HAP-1 (cell line): ENCODE measurements around the gene PNPLA1.

Experiments used
- DNase-seq, 2 experiments: peaks; one replicate each; pipeline ENCODE4 v3.0.0-alpha.2; 2016 to 2020; ENCODE audit warnings: low spot score in 2 of 2
- H3K27me3 ChIP-seq: fragments of 250-450 bp; sonication (Bioruptor Pico); 2 replicates; pipeline ENCODE4 v1.5.1; 2020; ENCODE audit warnings: low read depth, mild to moderate bottlenecking, moderate library complexity
- H3K36me3 ChIP-seq: fragments of 250-450 bp; sonication (Bioruptor Pico); replicated peaks from 2 replicates; pipeline ENCODE4 v1.5.1; 2020; ENCODE audit warnings: mild to moderate bottlenecking
- H3K4me1 ChIP-seq: fragments of 250-450 bp; sonication (Bioruptor Pico); 2 replicates; pipeline ENCODE4 v1.5.1; 2020; ENCODE audit warnings: mild to moderate bottlenecking
- H3K4me3 ChIP-seq: fragments of 250-450 bp; sonication (Bioruptor Pico); 2 replicates; pipeline ENCODE4 v1.5.1; 2020; ENCODE audit warnings: mild to moderate bottlenecking, moderate library complexity
- H3K9me3 ChIP-seq: fragments of 250-450 bp; sonication (Bioruptor Pico); 2 replicates; pipeline ENCODE4 v1.5.1; 2020; ENCODE audit warnings: mild to moderate bottlenecking, moderate library complexity
- in situ Hi-C: fragments of 300-500 bp; cut with MboI; formaldehyde crosslinking; loops from 3 replicates; pipeline ENCODE4 v1.14.3; 2020; ENCODE audit warnings: low sequenced_read_pairs, inconsistent platforms, mixed read lengths

PNPLA1 gene

DNA sequence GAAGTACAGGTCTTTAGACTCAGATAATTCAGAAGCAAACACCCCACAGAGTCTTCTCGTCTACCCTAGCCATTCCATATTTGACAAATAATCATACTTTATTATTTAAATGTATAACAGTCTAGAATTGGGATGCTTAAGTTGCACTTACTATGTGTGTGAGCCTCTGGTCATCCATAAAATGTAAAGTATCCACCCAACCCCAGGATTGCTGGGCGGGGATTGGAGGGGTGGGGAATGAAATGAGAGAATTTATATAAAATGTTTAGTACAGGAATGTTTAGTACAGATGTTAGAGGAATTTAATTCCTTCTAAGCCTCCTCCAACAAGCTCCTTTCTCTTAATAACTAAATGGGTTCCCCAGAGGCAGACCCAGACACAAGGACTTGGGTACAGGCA, 50.0 kb downstream of the PNPLA1 start:
- DNase-seq = no peak
- no peak overlapping the region for H3K4me3 ChIP-seq
- H3K4me1 ChIP-seq = no peaks in the 10 kb centered on the region; the same call in 1 of the 2 replicates
- in situ Hi-C loops = no loop called here
- H3K27me3 ChIP-seq = no peaks in the 10 kb centered on the region
- H3K36me3 ChIP-seq = no peaks in the 10 kb centered on the region
- no peaks in the 10 kb centered on the region for H3K9me3 ChIP-seq

DNA sequence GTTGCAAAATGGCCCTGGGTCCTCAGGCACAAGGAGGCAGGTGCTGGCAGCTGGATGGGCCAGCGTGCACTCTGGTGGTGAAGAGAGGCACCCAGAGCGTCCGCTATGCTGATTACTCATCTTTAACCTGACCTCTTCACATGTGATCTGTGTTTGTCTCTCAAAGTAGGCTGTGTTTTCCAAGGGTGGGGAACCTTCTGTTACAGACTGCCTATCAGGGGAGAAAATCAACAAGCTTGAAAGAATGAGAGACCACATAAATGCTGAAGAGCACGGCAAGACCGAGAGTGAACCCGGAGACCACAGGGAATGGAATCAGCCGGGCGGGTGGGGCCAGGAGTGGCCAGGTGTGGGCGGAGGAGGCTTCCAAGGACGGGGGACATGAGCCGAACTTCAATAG, 50.6 kb downstream of the PNPLA1 start:
- Histone ChIP-seq H3K27me3 (no peaks in the 10 kb centered on the region), H3K36me3 (no peaks in the 10 kb centered on the region), H3K4me1 (no peaks in the 10 kb centered on the region; the same call in 1 of the 2 replicates), H3K4me3 (no peak overlapping the region), H3K9me3 (no peaks in the 10 kb centered on the region)
- no peak for DNase-seq
- in situ Hi-C loops = no loop called here

DNA sequence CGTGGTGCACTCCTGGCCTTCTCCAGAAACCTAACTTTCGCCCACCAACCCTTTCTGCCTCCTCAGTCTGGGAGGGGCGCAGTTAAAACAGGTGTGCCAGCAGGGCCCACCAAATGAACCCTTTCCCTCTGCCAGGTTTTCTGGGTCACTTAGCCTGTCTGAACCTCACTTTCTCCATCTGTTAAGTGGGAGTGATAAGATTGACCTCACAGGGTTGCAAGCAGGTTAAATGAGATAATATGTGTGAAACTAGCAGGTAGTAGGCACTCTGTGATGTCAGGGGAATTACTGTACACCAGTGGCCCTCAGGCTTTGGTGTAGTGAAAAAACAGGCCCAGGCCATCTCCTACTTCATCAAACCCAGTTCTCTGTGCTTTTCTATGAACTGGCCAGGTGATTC, 52.7 kb downstream of the PNPLA1 start:
- H3K9me3 ChIP-seq = no peaks in the 10 kb centered on the region
- DNase-seq = no peak
- peaks cover 8% of the 10 kb centered on the region for H3K4me1 ChIP-seq
- in situ Hi-C loops = no loop called here
- no peaks in the 10 kb centered on the region for H3K27me3 ChIP-seq
- no peaks in the 10 kb centered on the region for H3K36me3 ChIP-seq
- H3K4me3 ChIP-seq = no peak overlapping the region

DNA sequence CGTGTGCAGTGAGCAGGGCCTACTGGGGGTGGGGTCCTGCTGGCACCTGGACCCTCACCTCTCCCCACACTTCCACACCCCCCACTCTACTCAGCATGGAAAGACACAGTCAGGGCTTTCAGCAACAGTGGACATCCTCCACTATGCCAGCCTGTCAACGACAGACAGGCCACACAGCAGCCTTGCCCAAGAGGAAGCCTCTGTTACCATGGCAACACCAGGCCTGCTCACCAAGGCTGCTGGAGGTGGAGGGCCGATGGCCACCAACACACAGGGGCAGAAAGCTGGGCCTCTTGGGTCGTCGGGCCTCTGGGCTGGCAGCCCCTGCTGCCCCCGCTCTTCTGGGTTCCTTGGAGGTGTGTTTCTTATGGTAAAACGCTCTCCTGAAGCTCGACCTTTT, 53.2 kb downstream of the PNPLA1 start:
- no peaks in the 10 kb centered on the region for H3K27me3 ChIP-seq
- no peaks in the 10 kb centered on the region for H3K36me3 ChIP-seq
- H3K9me3 ChIP-seq = no peaks in the 10 kb centered on the region
- DNase-seq = peak in 1 of 2 experiments; percentile 28
- peaks cover 8% of the 10 kb centered on the region for H3K4me1 ChIP-seq
- in situ Hi-C loops = no loop called here
- H3K4me3 ChIP-seq = no peak overlapping the region

DNA sequence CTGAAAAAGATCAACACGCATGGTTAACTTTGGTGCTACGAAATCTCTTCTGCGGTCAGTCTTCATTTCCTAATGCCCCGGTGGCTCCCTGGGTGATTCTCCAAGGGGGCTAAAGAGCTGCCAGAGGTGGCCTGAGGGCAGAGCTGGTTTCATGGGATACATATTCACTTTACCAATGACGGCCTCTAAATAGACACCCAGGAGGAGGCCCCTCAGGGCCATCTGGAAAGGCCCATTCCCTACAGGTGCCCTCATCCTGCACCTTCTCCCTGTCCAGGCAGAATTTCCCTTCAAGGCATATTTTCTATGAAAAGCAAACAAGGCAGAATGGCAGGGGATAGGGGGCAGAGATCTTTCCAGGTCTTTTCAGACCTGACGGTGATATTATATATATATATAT, 54.3 kb downstream of the PNPLA1 start:
- in situ Hi-C loops = no loop called here
- Histone ChIP-seq H3K4me1 (peaks cover 8% of the 10 kb centered on the region), H3K36me3 (no peaks in the 10 kb centered on the region), H3K4me3 (no peak overlapping the region), H3K9me3 (no peaks in the 10 kb centered on the region), H3K27me3 (no peaks in the 10 kb centered on the region)
- no peak for DNase-seq

DNA sequence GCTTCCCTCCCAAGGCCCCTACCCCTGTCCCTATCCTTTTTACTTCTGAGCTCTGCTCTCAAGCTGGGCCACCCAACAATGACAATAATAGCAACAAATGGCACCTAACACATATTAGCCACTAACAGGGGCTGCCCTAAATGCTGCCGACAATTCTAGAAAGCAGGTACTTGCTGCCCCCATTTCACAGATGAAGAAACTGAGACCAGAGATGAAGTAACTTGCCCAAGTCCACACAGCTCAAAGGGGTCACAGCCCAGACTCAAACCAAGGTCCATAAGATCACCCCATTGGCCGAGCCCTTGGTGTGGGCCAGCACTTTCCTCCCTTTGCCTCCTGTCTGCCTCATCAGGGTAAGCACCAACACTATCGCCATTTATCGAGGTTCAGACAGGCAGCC, 54.9 kb downstream of the PNPLA1 start:
- no peak overlapping the region for H3K4me3 ChIP-seq
- in situ Hi-C loops = no loop called here
- DNase-seq = no peak
- H3K4me1 ChIP-seq = peaks cover 8% of the 10 kb centered on the region
- H3K9me3 ChIP-seq = no peaks in the 10 kb centered on the region
- no peaks in the 10 kb centered on the region for H3K36me3 ChIP-seq
- no peaks in the 10 kb centered on the region for H3K27me3 ChIP-seq

DNA sequence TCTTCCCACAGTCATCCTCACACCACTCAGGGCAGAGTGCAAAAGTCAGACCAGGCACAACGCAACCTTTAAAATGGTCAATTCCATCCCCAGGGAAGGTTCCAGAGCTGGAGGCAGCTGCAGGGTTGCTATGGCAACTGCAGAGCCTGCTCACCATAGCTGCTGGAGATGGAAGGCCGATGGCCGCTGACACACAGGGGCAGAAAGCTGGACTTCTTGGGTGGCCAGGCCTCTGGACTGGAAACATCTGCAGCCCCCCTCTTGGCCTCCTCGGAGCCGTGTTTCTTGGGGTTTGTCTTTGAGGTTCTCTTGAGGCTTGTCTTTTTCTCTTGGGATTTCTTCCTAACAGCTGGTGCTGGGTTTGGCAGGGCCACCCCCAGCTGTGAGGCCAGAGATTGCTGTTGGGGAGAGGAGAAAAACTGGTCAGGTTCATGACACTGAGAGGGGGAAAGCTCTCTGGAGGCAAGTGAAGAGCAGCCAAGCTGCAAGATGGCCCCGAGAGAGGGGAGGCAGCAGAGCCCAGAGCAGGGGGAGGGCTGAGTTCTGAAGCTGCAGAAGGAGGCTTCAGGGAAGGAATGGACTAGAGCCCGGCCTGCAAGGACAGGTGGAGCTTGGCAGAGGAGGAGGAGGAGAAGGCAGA, 56.6 kb downstream of the PNPLA1 start:
- in situ Hi-C loops = no loop called here
- DNase-seq = peak in 1 of 2 experiments; percentile 27
- no peak overlapping the region for H3K4me3 ChIP-seq

DNA sequence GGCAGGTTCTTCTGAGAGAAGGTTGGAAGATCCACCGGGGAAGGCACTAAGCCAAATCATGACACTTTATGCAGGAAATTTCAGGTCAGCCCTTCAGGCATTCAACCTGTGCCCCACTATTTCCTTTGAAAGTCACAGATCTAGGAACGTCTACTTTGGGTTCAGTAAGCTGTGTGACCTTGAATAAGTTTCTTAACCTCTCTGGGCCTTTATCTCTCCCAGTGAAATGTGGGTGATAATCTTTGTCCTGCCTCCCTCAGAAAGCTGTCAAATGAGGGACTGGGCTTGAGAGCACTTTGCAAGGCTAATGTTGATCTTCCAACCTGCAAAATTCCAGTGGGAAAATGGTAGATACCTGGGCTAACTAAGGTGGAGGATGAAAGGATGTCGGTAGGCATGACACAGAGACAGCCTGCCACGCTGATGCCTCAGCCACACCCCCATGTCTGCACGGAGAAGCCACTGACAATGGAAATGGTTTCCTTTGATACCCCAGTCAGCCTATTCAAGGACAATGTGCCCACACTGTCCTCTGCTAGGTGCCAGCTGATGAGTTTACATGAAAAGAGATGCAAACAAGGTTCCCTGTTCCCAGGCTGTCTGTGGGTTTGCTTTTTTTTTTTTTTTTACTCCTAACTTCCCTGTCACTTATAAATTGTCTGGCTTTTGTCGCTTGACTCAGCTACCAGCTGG, 57.5 kb downstream of the PNPLA1 start:
- DNase-seq = peak in 1 of 2 experiments; percentile 62
- H3K27me3 ChIP-seq = no peaks in the 10 kb centered on the region
- H3K4me3 ChIP-seq = no peak overlapping the region
- in situ Hi-C loops = no loop called here
- peaks cover 8% of the 10 kb centered on the region for H3K4me1 ChIP-seq
- no peaks in the 10 kb centered on the region for H3K36me3 ChIP-seq
- no peaks in the 10 kb centered on the region for H3K9me3 ChIP-seq

More for the DNA sequence above, 56.6 kb downstream of the PNPLA1 start:
- peaks cover 8% of the 10 kb centered on the region for H3K4me1 ChIP-seq
- H3K27me3 ChIP-seq = no peaks in the 10 kb centered on the region
- no peaks in the 10 kb centered on the region for H3K36me3 ChIP-seq
- H3K9me3 ChIP-seq = no peaks in the 10 kb centered on the region

DNA sequence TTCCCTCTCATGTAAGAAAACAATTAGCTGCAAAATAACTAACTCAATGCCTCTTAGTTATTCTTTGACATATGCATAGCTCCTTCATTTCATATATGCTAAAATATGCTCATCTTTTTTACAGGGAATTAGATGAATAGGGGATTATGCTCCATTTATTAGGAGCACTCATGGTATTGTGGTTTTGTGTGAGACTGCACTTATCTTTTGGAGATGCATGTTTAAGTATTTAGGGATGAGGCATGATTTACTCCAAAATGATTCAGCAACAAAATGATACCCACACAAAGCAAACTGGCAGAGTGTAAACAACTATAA, 58.0 kb downstream of the PNPLA1 start:
- H3K9me3 ChIP-seq = no peaks in the 10 kb centered on the region
- peaks cover 8% of the 10 kb centered on the region for H3K4me1 ChIP-seq
- no peaks in the 10 kb centered on the region for H3K36me3 ChIP-seq
- peak in 1 of 2 experiments; percentile 71 for DNase-seq
- H3K4me3 ChIP-seq = no peak overlapping the region
- in situ Hi-C loops = no loop called here
- H3K27me3 ChIP-seq = no peaks in the 10 kb centered on the region

DNA sequence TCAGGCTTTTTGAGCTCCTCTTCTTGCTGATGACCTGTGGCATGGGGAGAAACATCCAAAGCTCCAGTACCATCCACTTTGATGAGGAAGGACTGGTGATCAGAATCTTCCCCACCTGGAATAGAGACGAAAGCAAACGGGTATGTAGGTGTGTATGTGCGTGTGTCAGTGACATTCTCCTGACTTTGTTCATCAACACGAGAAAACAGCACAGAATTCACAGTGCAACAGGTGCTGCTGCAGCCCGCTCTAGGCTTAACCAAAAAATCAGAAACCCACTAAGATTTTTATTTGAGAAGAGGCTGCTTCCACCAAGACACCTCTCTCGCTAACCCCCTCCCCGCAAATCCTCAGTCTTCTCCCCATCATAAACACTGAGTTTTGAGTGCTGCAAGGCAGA, 58.7 kb downstream of the PNPLA1 start:
- Histone ChIP-seq H3K9me3 (no peaks in the 10 kb centered on the region), H3K4me1 (peaks cover 8% of the 10 kb centered on the region), H3K27me3 (no peaks in the 10 kb centered on the region), H3K4me3 (no peak overlapping the region), H3K36me3 (no peaks in the 10 kb centered on the region)
- in situ Hi-C loops = no loop called here
- no peak for DNase-seq

DNA sequence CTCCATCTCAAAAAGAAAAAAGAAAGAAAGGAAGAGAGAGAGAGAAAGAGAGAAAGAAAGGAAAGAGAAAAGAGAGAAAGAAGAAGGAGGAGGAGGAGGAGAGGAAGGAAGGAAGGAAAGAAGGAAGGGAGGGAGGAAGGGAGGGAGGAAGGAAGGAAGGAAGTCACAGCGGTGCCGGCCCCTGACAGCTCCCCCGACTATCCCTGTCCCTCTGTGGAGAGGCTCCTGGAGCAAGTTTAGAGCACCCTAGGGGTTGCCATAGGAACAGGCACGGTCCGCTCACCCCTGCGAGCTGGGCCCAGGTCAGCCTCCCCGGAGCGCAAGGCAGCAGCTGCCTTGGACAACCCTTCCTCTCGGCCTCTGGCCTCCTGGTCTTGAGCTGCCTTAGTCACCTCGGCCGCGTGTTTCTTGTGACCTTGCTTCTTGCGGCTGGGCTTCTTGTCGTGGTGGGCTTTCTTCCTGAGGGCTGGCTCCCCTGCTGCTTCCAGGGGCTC, 60.0 kb downstream of the PNPLA1 start:
- Histone ChIP-seq H3K9me3 (no peaks in the 10 kb centered on the region), H3K4me3 (no peak overlapping the region), H3K4me1 (peaks cover 8% of the 10 kb centered on the region), H3K27me3 (no peaks in the 10 kb centered on the region), H3K36me3 (no peaks in the 10 kb centered on the region)
- in situ Hi-C loops = no loop called here
- DNase-seq = no peak

DNA sequence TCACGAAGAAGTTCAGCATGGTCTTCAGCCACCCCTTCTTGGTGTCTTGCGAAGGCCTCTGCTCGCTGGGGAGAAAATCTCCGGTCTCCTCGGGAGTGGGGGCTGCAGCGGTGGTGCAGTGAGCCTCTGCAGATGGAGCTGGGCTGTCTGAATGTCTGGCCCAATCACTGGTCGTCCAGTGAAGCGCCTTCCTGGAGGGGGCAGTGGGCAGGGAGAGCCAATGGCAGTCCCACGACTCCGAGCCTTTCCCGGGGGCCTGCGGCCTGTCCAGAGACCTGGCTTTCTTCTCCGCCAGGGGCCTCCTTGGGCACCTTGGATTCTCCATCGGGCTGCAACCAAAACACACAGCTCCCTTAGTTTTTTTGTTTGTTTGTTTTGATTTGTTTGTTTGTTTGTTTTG, 60.5 kb downstream of the PNPLA1 start:
- no peaks in the 10 kb centered on the region for H3K36me3 ChIP-seq
- no peak overlapping the region for H3K4me3 ChIP-seq
- H3K9me3 ChIP-seq = no peaks in the 10 kb centered on the region
- no peaks in the 10 kb centered on the region for H3K27me3 ChIP-seq
- peaks cover 8% of the 10 kb centered on the region for H3K4me1 ChIP-seq
- DNase-seq = no peak
- in situ Hi-C loops = no loop called here

DNA sequence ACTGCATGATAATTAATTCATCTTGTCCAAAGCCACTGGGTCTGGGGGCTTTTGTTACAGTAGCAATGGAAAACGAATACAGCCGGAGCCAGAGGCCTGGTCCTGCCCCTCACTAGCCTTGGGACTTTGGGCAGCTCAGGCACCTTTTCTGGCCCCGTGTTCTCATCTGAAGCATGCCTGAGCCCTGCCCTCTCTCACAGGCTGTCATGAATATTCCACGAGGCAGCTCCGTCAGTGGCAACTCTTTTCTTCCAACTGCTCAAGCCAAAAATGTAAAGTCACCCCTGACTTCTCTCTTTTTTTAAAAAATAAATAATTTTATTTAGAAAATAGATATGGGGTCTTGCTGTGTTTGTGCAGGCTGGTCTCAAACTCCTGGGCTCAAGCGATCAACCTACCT, 61.5 kb downstream of the PNPLA1 start:
- Histone ChIP-seq H3K4me1 (peaks cover 8% of the 10 kb centered on the region), H3K27me3 (no peaks in the 10 kb centered on the region), H3K4me3 (no peak overlapping the region), H3K36me3 (no peaks in the 10 kb centered on the region), H3K9me3 (no peaks in the 10 kb centered on the region)
- DNase-seq = no peak
- in situ Hi-C loops = no loop called here

DNA sequence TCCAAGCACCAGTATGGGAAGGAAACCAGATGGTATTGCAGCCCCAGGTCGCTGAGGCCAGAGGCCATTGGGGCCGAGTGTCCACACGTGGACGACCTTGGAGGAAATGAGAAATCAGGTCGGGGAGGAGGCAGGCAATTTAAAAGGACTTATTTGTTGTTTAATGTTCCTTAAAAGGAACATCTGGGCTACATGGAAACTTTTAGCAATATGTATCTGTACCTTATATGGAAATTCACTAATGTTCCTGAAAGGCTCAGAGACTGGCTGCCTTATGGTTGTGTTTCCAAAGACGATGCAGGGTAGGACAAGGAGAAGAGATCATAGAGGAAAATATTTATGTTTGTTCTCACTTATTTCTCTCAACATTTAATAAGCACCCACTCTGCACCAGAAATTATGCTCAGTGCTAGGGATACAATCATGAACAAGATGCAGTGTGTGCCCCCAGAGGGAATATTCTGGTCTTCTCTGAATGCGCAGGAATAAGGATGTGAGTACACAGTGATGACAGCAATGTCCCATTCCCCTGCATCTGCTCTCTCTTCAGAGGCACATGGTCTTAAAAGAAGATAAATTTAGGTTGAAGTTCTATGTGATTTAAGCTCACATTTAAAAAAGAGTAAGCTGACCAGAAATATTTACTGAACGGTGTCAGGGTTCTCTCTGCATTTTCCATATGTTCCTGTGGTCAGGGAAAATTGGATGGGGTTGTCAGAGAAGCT, 63.5 kb downstream of the PNPLA1 start:
- Histone ChIP-seq H3K9me3 (no peaks in the 10 kb centered on the region), H3K27me3 (no peaks in the 10 kb centered on the region), H3K4me1 (no peaks in the 10 kb centered on the region), H3K4me3 (no peak overlapping the region), H3K36me3 (no peaks in the 10 kb centered on the region)
- DNase-seq = no peak
- in situ Hi-C loops = no loop called here
